HTERT RPE-1 (cell line): ENCODE results near the gene CCND3.
"Not testable (repeated sequence)": the region's sequence is repeated elsewhere in the genome, so short reads cannot be mapped to it uniquely, and the experiment has no call there.

Experiments used
- in situ Hi-C: fragments of 300-500 bp; cut with MboI; formaldehyde crosslinking; loops from 4 replicates; pipeline ENCODE4 v1.14.3; 2020; ENCODE audit warnings: low sequenced_read_pairs

CCND3 gene

GRCh38 chr6:41954668-41955067, 13.1 kb upstream of the CCND3 start:
- in situ Hi-C loops = no loop called here

- in situ Hi-C loops = no loop called here
These were observed 6.1 kb upstream of the CCND3 start for GRCh38 chr6:41947581-41948220.

- in situ Hi-C loops = no loop called here
These were observed 1.8 kb upstream of the CCND3 start for GRCh38 chr6:41943456-41943855.

- in situ Hi-C loops = not testable (repeated sequence)
These were observed 1.3 kb upstream of the CCND3 start for GRCh38 chr6:41942882-41943281.

GRCh38 chr6:41942067-41942851, 651 bp upstream of the CCND3 start:
- in situ Hi-C loops = no loop called here

- in situ Hi-C loops = no loop called here
These were observed 789 bp downstream of the CCND3 start for GRCh38 chr6:41940759-41941279.

GRCh38 chr6:41939848-41940758, 1.5 kb downstream of the CCND3 start:
- in situ Hi-C loops = no loop called here

- in situ Hi-C loops = no loop called here
These were observed 2.3 kb downstream of the CCND3 start for GRCh38 chr6:41939176-41939847.

GRCh38 chr6:41938590-41939175, 2.9 kb downstream of the CCND3 start:
- in situ Hi-C loops = no loop called here

GRCh38 chr6:41937861-41938574, 3.6 kb downstream of the CCND3 start:
- in situ Hi-C loops = no loop called here

- in situ Hi-C loops = no loop called here
These were observed 4.1 kb downstream of the CCND3 start for GRCh38 chr6:41937472-41937860.

- in situ Hi-C loops = no loop called here
These were observed 5.4 kb downstream of the CCND3 start for GRCh38 chr6:41936073-41936837.

- in situ Hi-C loops = no loop called here
These were observed 5.9 kb downstream of the CCND3 start for GRCh38 chr6:41935685-41936072.

GRCh38 chr6:41935193-41935574, 6.4 kb downstream of the CCND3 start:
- in situ Hi-C loops = no loop called here

- in situ Hi-C loops = no loop called here
These were observed 7.1 kb downstream of the CCND3 start for GRCh38 chr6:41934278-41935192.

GRCh38 chr6:41932378-41932777, 9.2 kb downstream of the CCND3 start:
- in situ Hi-C loops = no loop called here

GRCh38 chr6:41931792-41932191, 9.8 kb downstream of the CCND3 start:
- in situ Hi-C loops = no loop called here

- in situ Hi-C loops = no loop called here
These were observed 11.7 kb downstream of the CCND3 start for GRCh38 chr6:41929924-41930323.
